Natural killer cell (primary cell): ENCODE measurements around the gene PTPRN2. TPM values are rescaled to one million over a fixed set of nuclear protein-coding genes. Genes with fewer than 3 reads are reported as not detected.

Source experiments
- ATAC-seq, 3 donors: fragments of 150-1000 bp in 2 of 3; fragments of 200-7000 bp in 1 of 3; cut with Tn5 transposase; 1 replicate in 1 of 3; 2 replicates in 2 of 3; pipeline ENCODE4 v1.10.0; 2021; ENCODE audit warnings: mild to moderate bottlenecking in 2 of 3, moderate library complexity in 2 of 3
- DNase-seq, 2 donors: peaks; one replicate each; pipeline versions ENCODE4 v3.0.0 to v3.0.0-alpha.2; 2013 to 2021; ENCODE audit warnings: mixed read lengths in 1 of 2
- H3K27ac ChIP-seq: one replicate; pipeline ENCODE4 v1.5.1; 2013; ENCODE audit warnings: mild to moderate bottlenecking, low read length
- H3K27me3 ChIP-seq: one replicate; pipeline ENCODE4 v1.6.1; 2013; ENCODE audit warnings: low read length; ENCODE audit not compliant: control insufficient read depth, insufficient read depth
- H3K36me3 ChIP-seq: one replicate; pipeline ENCODE4 v1.6.1; 2013; ENCODE audit warnings: low read length; ENCODE audit not compliant: control insufficient read depth, insufficient read depth
- H3K4me1 ChIP-seq: one replicate; pipeline ENCODE4 v1.6.1; 2013; ENCODE audit warnings: low read length; ENCODE audit not compliant: control insufficient read depth, insufficient read depth
- H3K4me3 ChIP-seq: one replicate; pipeline ENCODE4 v1.5.1; 2013; ENCODE audit warnings: low read length
- H3K9me3 ChIP-seq: one replicate; pipeline ENCODE4 v1.6.1; 2013; ENCODE audit warnings: low read length; ENCODE audit not compliant: control insufficient read depth, insufficient read depth
- H3K27ac Mint-ChIP-seq, 2 donors: one replicate each; pipeline ENCODE4 v1.8.0; 2022; ENCODE audit warnings: mild to moderate bottlenecking in 2 of 2, mixed read lengths in 2 of 2, moderate library complexity in 1 of 2
- H3K27me3 Mint-ChIP-seq, 2 donors: one replicate each; pipeline ENCODE4 v1.8.0; 2022; ENCODE audit warnings: low read depth in 2 of 2, mixed read lengths in 2 of 2
- H3K36me3 Mint-ChIP-seq: one replicate; pipeline ENCODE4 v1.8.0; 2022; ENCODE audit warnings: mixed read lengths
- H3K4me1 Mint-ChIP-seq, 2 donors: one replicate each; pipeline ENCODE4 v1.8.0; 2022; ENCODE audit warnings: mixed read lengths in 2 of 2
- H3K4me3 Mint-ChIP-seq: one replicate; pipeline ENCODE4 v1.8.0; 2022; ENCODE audit warnings: mild to moderate bottlenecking, moderate library complexity, mixed read lengths
- H3K9me3 Mint-ChIP-seq, 2 donors: one replicate each; pipeline ENCODE4 v1.8.0; 2022; ENCODE audit warnings: mixed read lengths in 2 of 2
- WGBS: methylation state at CpG from one replicate; pipeline ENCODE4 v1.1.7; 2013; ENCODE audit warnings: missing lambda C conversion rate; ENCODE audit not compliant: insufficient coverage; 5-methylcytosine and 5-hydroxymethylcytosine counted together
- intact Hi-C: fragments of 100-400 bp; cut with micrococcal nuclease; formaldehyde crosslinking; loops from one replicate; pipeline ENCODE4 v1.14.2; 2022
- total RNA-seq, 4 donors: library from RNA; stranded (reverse); fragments of 120-200 nt in 1 of 4; gene quantifications; one replicate each; pipeline versions ENCODE4 v1.2.3 to v1.2.4, GENCODE V29; 2013 to 2022
- TF ChIP-seq, protein P1 (sequence below): fragments of 200-600 bp; IDR thresholded peaks from one replicate; pipeline ENCODE4 v1.8.0; 2022; ENCODE audit warnings: antibody characterized with exemption

PTPRN2 gene
- total RNA-seq, 3 donors from 2014 or later (not counting 1 experiment from before 2014, with no cell fraction given): 1.3 to 2.5 (median 1.9) TPM

GRCh38 chr7:157708919-157709295 is 878.7 kb downstream of the PTPRN2 start:
- H3K9me3 ChIP-seq: no peaks in the 10 kb centered on the region
- TF ChIP-seq, protein P1, sequence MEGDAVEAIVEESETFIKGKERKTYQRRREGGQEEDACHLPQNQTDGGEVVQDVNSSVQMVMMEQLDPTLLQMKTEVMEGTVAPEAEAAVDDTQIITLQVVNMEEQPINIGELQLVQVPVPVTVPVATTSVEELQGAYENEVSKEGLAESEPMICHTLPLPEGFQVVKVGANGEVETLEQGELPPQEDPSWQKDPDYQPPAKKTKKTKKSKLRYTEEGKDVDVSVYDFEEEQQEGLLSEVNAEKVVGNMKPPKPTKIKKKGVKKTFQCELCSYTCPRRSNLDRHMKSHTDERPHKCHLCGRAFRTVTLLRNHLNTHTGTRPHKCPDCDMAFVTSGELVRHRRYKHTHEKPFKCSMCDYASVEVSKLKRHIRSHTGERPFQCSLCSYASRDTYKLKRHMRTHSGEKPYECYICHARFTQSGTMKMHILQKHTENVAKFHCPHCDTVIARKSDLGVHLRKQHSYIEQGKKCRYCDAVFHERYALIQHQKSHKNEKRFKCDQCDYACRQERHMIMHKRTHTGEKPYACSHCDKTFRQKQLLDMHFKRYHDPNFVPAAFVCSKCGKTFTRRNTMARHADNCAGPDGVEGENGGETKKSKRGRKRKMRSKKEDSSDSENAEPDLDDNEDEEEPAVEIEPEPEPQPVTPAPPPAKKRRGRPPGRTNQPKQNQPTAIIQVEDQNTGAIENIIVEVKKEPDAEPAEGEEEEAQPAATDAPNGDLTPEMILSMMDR: no peak
- Mint-ChIP-seq H3K36me3 (no peaks in the 10 kb centered on the region), H3K27me3 (peaks cover 3 to 10% of the 10 kb centered on the region in 2 donors), H3K4me1 (no peaks in the 10 kb centered on the region), H3K4me3 (no peak overlapping the region), H3K27ac (no peak overlapping the region), H3K9me3 (no peaks in the 10 kb centered on the region)
- no peaks in the 10 kb centered on the region for H3K36me3 ChIP-seq
- ATAC-seq (no peak), DNase-seq (no peak)
- no peaks in the 10 kb centered on the region for H3K4me1 ChIP-seq
- H3K27ac ChIP-seq: no peak overlapping the region
- no peak overlapping the region for H3K4me3 ChIP-seq
- intact Hi-C loops: no loop called here
- no peaks in the 10 kb centered on the region for H3K27me3 ChIP-seq
- WGBS: 73% methylated on average over 9 of the region's 9 CpGs

GRCh38 chr7:157707983-157708918 is 879.4 kb downstream of the PTPRN2 start:
- no peak for DNase-seq
- WGBS: 78% methylated on average over 23 of the region's 23 CpGs
- Histone ChIP-seq H3K27me3 (no peaks in the 10 kb centered on the region), H3K27ac (no peak overlapping the region), H3K36me3 (no peaks in the 10 kb centered on the region), H3K9me3 (no peaks in the 10 kb centered on the region), H3K4me3 (no peak overlapping the region), H3K4me1 (no peaks in the 10 kb centered on the region)
- ATAC-seq: no peak
- Mint-ChIP-seq H3K4me1 (no peaks in the 10 kb centered on the region), H3K36me3 (no peaks in the 10 kb centered on the region), H3K9me3 (no peaks in the 10 kb centered on the region), H3K4me3 (no peak overlapping the region), H3K27ac (no peak overlapping the region), H3K27me3 (peaks cover 3 to 10% of the 10 kb centered on the region in 2 donors)
- TF ChIP-seq, protein P1: no peak
- intact Hi-C loops: no loop called here

DNA sequence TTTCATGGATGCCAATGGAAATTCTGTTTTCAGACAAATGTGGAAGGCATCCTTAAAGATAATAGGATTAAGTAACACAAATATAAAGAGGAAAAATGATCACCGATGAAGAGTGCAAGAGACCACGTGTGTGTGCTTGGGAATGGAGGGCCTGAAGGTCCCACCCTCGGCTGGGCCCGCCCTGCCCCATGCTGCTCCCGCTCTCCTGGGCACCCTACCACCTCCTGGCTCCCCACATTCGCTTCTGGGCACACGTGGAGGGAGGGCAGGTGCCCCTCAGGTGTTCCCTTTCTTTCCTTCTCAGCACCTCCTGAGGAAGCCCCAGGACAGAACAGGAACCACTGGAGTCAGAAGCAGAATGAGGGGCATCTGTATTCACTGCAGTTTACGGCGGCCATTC is 883.3 kb downstream of the PTPRN2 start:
- no peak for DNase-seq
- H3K36me3 Mint-ChIP-seq: no peaks in the 10 kb centered on the region
- no peaks in the 10 kb centered on the region for H3K4me1 ChIP-seq
- no peak overlapping the region for H3K27ac Mint-ChIP-seq
- TF ChIP-seq, protein P1: no peak
- intact Hi-C loops: no loop called here
- no peaks in the 10 kb centered on the region for H3K9me3 Mint-ChIP-seq
- peaks cover 13 to 24% of the 10 kb centered on the region in 2 donors for H3K27me3 Mint-ChIP-seq
- no peaks in the 10 kb centered on the region for H3K36me3 ChIP-seq
- no peak for ATAC-seq
- H3K27me3 ChIP-seq: no peaks in the 10 kb centered on the region
- H3K4me3 ChIP-seq: no peak overlapping the region
- H3K4me3 Mint-ChIP-seq: no peak overlapping the region
- no peaks in the 10 kb centered on the region for H3K9me3 ChIP-seq
- no peak overlapping the region for H3K27ac ChIP-seq
- WGBS: 77% methylated on average over 9 of the region's 9 CpGs
- no peaks in the 10 kb centered on the region for H3K4me1 Mint-ChIP-seq
